ENCODE data around the gene MMP14. TPM values are rescaled to one million over a fixed set of nuclear protein-coding genes. Genes with fewer than 3 reads are reported as not detected.

MMP14 gene
- total and polyA plus RNA-seq, 7 experiments from 2014 or later, result 1.8 to 6.6 (median 2.0) TPM; not detected in 2

GRCh38 chr14:22794551-22794951 is 41.8 kb upstream of the MMP14 start:
- Histone ChIP-seq H3K27me3 (ENCODE audit: control insufficient read depth in 2 of 2, insufficient read depth in 2 of 2, low read length in 2 of 2) (no peaks in the 10 kb centered on the region), H3K9me3 (ENCODE audit: control insufficient read depth in 2 of 3, low read length in 3 of 3) (no peaks in the 10 kb centered on the region), H3K36me3 (ENCODE audit: control insufficient read depth in 2 of 3, insufficient read depth in 3 of 3, low read length in 3 of 3) (no peaks in the 10 kb centered on the region), H3K4me3 (ENCODE audit: low read length) (no peak overlapping the region), H3K4me1 (ENCODE audit: control insufficient read depth in 2 of 2, insufficient read depth in 2 of 2, low read length in 2 of 2) (no peaks in the 10 kb centered on the region), H3K27ac (ENCODE audit: low read depth, low read length) (no peak overlapping the region)
- Mint-ChIP-seq H3K4me1 (peaks cover 0 to 8% (median 0%) of the 10 kb centered on the region in 7 donors), H3K4me3 (no peak overlapping the region), H3K27ac (no peak overlapping the region), H3K27me3 (peaks cover 0 to 28% (median 6%) of the 10 kb centered on the region in 5 donors), H3K36me3 (peaks cover 0 to 5% (median 0%) of the 10 kb centered on the region in 5 donors), H3K9me3 (peaks cover 0 to 3% (median 0%) of the 10 kb centered on the region in 11 donors)
- ATAC-seq (no peak), DNase-seq (no peak)
- intact Hi-C loops (cut with micrococcal nuclease), result no loop called here
- ChIA-PET CTCF (no interaction called here), POLR2A (interaction anchor here (0.5 to 0.6 kb wide), 2 partner anchors 46 to 232 kb away, joined by 3 read pairs; no protein-coding TSS in a partner anchor)

- Mint-ChIP-seq H3K4me3 (no peak overlapping the region), H3K9me3 (peaks cover 0 to 3% (median 0%) of the 10 kb centered on the region in 11 donors), H3K27ac (no peak overlapping the region), H3K27me3 (peaks cover 3 to 28% (median 14%) of the 10 kb centered on the region in 5 donors), H3K36me3 (peaks cover 0 to 9% (median 4%) of the 10 kb centered on the region in 5 donors), H3K4me1 (peaks cover 0 to 2% (median 0%) of the 10 kb centered on the region in 7 donors)
- ChIA-PET CTCF (no interaction called here), POLR2A (no interaction called here)
- H3K36me3 ChIP-seq (ENCODE audit: control insufficient read depth in 2 of 3, insufficient read depth in 3 of 3, low read length in 3 of 3), result no peaks in the 10 kb centered on the region
- intact Hi-C loops (cut with micrococcal nuclease), result no loop called here
- no peaks in the 10 kb centered on the region for H3K9me3 ChIP-seq (ENCODE audit: control insufficient read depth in 2 of 3, low read length in 3 of 3)
- no peaks in the 10 kb centered on the region for H3K27me3 ChIP-seq (ENCODE audit: control insufficient read depth in 2 of 2, insufficient read depth in 2 of 2, low read length in 2 of 2)
- H3K4me1 ChIP-seq (ENCODE audit: control insufficient read depth in 2 of 2, insufficient read depth in 2 of 2, low read length in 2 of 2), result no peaks in the 10 kb centered on the region
- no peak overlapping the region for H3K4me3 ChIP-seq (ENCODE audit: low read length)
- no peak overlapping the region for H3K27ac ChIP-seq (ENCODE audit: low read depth, low read length)
- no peak for DNase-seq
- ATAC-seq, result no peak
Measured at GRCh38 chr14:22796087-22796707, 40.2 kb upstream of the MMP14 start.

- H3K4me1 Mint-ChIP-seq, result peaks cover 0 to 2% (median 0%) of the 10 kb centered on the region in 7 donors
- peaks cover 0 to 9% (median 4%) of the 10 kb centered on the region in 5 donors for H3K36me3 Mint-ChIP-seq
- ChIA-PET POLR2A (no interaction called here), CTCF (no interaction called here)
- intact Hi-C loops (cut with micrococcal nuclease), result no loop called here
- H3K9me3 Mint-ChIP-seq, result peaks cover 0 to 3% (median 0%) of the 10 kb centered on the region in 11 donors
- H3K27ac ChIP-seq (ENCODE audit: low read depth, low read length), result no peak overlapping the region
- H3K4me1 ChIP-seq (ENCODE audit: control insufficient read depth in 2 of 2, insufficient read depth in 2 of 2, low read length in 2 of 2), result no peaks in the 10 kb centered on the region
- H3K27me3 Mint-ChIP-seq, result peaks cover 3 to 28% (median 14%) of the 10 kb centered on the region in 5 donors
- no peaks in the 10 kb centered on the region for H3K27me3 ChIP-seq (ENCODE audit: control insufficient read depth in 2 of 2, insufficient read depth in 2 of 2, low read length in 2 of 2)
- H3K4me3 ChIP-seq (ENCODE audit: low read length), result no peak overlapping the region
- ATAC-seq, result no peak
- H3K9me3 ChIP-seq (ENCODE audit: control insufficient read depth in 2 of 3, low read length in 3 of 3), result no peaks in the 10 kb centered on the region
- no peak overlapping the region for H3K27ac Mint-ChIP-seq
- no peak for DNase-seq
- H3K4me3 Mint-ChIP-seq, result no peak overlapping the region
- no peaks in the 10 kb centered on the region for H3K36me3 ChIP-seq (ENCODE audit: control insufficient read depth in 2 of 3, insufficient read depth in 3 of 3, low read length in 3 of 3)
Measured at GRCh38 chr14:22797017-22797917, 39.1 kb upstream of the MMP14 start.

- H3K36me3 ChIP-seq (ENCODE audit: control insufficient read depth in 2 of 3, insufficient read depth in 3 of 3, low read length in 3 of 3), result no peaks in the 10 kb centered on the region
- H3K27ac ChIP-seq (ENCODE audit: low read depth, low read length), result no peak overlapping the region
- H3K4me1 ChIP-seq (ENCODE audit: control insufficient read depth in 2 of 2, insufficient read depth in 2 of 2, low read length in 2 of 2), result no peaks in the 10 kb centered on the region
- DNase-seq (no peak), ATAC-seq (no peak)
- no peak overlapping the region for H3K27ac Mint-ChIP-seq
- H3K9me3 Mint-ChIP-seq, result peaks cover 0 to 3% (median 0%) of the 10 kb centered on the region in 11 donors
- POLR2A ChIA-PET, result no interaction called here
- no peak overlapping the region for H3K4me3 ChIP-seq (ENCODE audit: low read length)
- H3K36me3 Mint-ChIP-seq, result peaks cover 0 to 9% (median 6%) of the 10 kb centered on the region in 5 donors
- no peaks in the 10 kb centered on the region for H3K27me3 ChIP-seq (ENCODE audit: control insufficient read depth in 2 of 2, insufficient read depth in 2 of 2, low read length in 2 of 2)
- H3K4me1 Mint-ChIP-seq, result peaks cover 0 to 6% (median 0%) of the 10 kb centered on the region in 7 donors
- no peak overlapping the region for H3K4me3 Mint-ChIP-seq
- intact Hi-C loops (cut with micrococcal nuclease), result no loop called here
- CTCF ChIA-PET, result no interaction called here
- no peaks in the 10 kb centered on the region for H3K9me3 ChIP-seq (ENCODE audit: control insufficient read depth in 2 of 3, low read length in 3 of 3)
- peaks cover 3 to 38% (median 14%) of the 10 kb centered on the region in 5 donors for H3K27me3 Mint-ChIP-seq
Measured at GRCh38 chr14:22798528-22798927, 37.9 kb upstream of the MMP14 start.

GRCh38 chr14:22800346-22800745 is 36.0 kb upstream of the MMP14 start:
- H3K9me3 Mint-ChIP-seq, result peaks cover 0 to 6% (median 0%) of the 10 kb centered on the region in 11 donors
- Histone ChIP-seq H3K4me1 (ENCODE audit: control insufficient read depth in 2 of 2, insufficient read depth in 2 of 2, low read length in 2 of 2) (no peaks in the 10 kb centered on the region), H3K27me3 (ENCODE audit: control insufficient read depth in 2 of 2, insufficient read depth in 2 of 2, low read length in 2 of 2) (no peaks in the 10 kb centered on the region), H3K4me3 (ENCODE audit: low read length) (no peak overlapping the region), H3K27ac (ENCODE audit: low read depth, low read length) (no peak overlapping the region), H3K9me3 (ENCODE audit: control insufficient read depth in 2 of 3, low read length in 3 of 3) (no peaks in the 10 kb centered on the region), H3K36me3 (ENCODE audit: control insufficient read depth in 2 of 3, insufficient read depth in 3 of 3, low read length in 3 of 3) (no peaks in the 10 kb centered on the region)
- ChIA-PET POLR2A (no interaction called here), CTCF (no interaction called here)
- intact Hi-C loops (cut with micrococcal nuclease), result no loop called here
- ATAC-seq (no peak), DNase-seq (no peak)
- H3K27me3 Mint-ChIP-seq, result peaks cover 3 to 41% (median 14%) of the 10 kb centered on the region in 5 donors
- H3K4me1 Mint-ChIP-seq, result peaks cover 0 to 6% (median 0%) of the 10 kb centered on the region in 7 donors
- no peak overlapping the region for H3K4me3 Mint-ChIP-seq
- peaks cover 0 to 9% (median 6%) of the 10 kb centered on the region in 5 donors for H3K36me3 Mint-ChIP-seq
- H3K27ac Mint-ChIP-seq, result no peak overlapping the region

- no peak overlapping the region for H3K4me3 ChIP-seq (ENCODE audit: low read length)
- ChIA-PET POLR2A (no interaction called here), CTCF (interaction anchor here (0.5 kb wide), 1 partner anchor 231 kb away, joined by 3 read pairs; no protein-coding TSS in a partner anchor)
- no peak overlapping the region for H3K27ac Mint-ChIP-seq
- no peak overlapping the region for H3K4me3 Mint-ChIP-seq
- H3K9me3 Mint-ChIP-seq, result peaks cover 0 to 7% (median 0%) of the 10 kb centered on the region in 11 donors
- H3K36me3 Mint-ChIP-seq, result peaks cover 0 to 9% (median 3%) of the 10 kb centered on the region in 5 donors
- intact Hi-C loops (cut with micrococcal nuclease), result no loop called here
- H3K9me3 ChIP-seq (ENCODE audit: control insufficient read depth in 2 of 3, low read length in 3 of 3), result no peaks in the 10 kb centered on the region
- no peaks in the 10 kb centered on the region for H3K4me1 ChIP-seq (ENCODE audit: control insufficient read depth in 2 of 2, insufficient read depth in 2 of 2, low read length in 2 of 2)
- no peak overlapping the region for H3K27ac ChIP-seq (ENCODE audit: low read depth, low read length)
- no peak for DNase-seq
- H3K4me1 Mint-ChIP-seq, result peaks cover 0 to 6% (median 0%) of the 10 kb centered on the region in 7 donors
- peaks cover 0 to 32% (median 9%) of the 10 kb centered on the region in 5 donors for H3K27me3 Mint-ChIP-seq
- no peaks in the 10 kb centered on the region for H3K27me3 ChIP-seq (ENCODE audit: control insufficient read depth in 2 of 2, insufficient read depth in 2 of 2, low read length in 2 of 2)
- no peaks in the 10 kb centered on the region for H3K36me3 ChIP-seq (ENCODE audit: control insufficient read depth in 2 of 3, insufficient read depth in 3 of 3, low read length in 3 of 3)
- no peak for ATAC-seq
Measured at GRCh38 chr14:22801716-22802115, 34.7 kb upstream of the MMP14 start.
